Activated naive CD4-positive, alpha-beta T cell treated with anti-CD3 and anti-CD28 coated beads, Interleukin-2, amount 50 U/mL, for 72 hours (primary cell): ENCODE measurements around the gene PCDH9. TPM values are rescaled to one million over a fixed set of nuclear protein-coding genes. Genes with fewer than 3 reads are reported as not detected.
A peak's percentile ranks its signal among the peaks of the same experiment; 100 is the strongest.

Source experiments
- ATAC-seq, 2 donors: fragments of 150-1000 bp; cut with Tn5 transposase; 2 replicates each; pipeline ENCODE4 v1.10.0; 2021; ENCODE audit warnings: mild to moderate bottlenecking in 2 of 2, moderate library complexity in 2 of 2
- DNase-seq, 2 donors: peaks; one replicate each; pipeline ENCODE4 v3.0.0; 2021 to 2022; ENCODE audit warnings: low spot score in 2 of 2
- H3K27ac Mint-ChIP-seq, 2 donors: one replicate each; pipeline ENCODE4 v1.8.0; 2022; ENCODE audit warnings: mild to moderate bottlenecking in 2 of 2, mixed read lengths in 2 of 2
- H3K36me3 Mint-ChIP-seq, 2 donors: one replicate each; pipeline ENCODE4 v1.8.0; 2022; ENCODE audit warnings: mixed read lengths in 2 of 2
- H3K9me3 Mint-ChIP-seq, 2 donors: one replicate each; pipeline ENCODE4 v1.8.0; 2022; ENCODE audit warnings: mixed read lengths in 2 of 2
- total RNA-seq, 2 donors: library from RNA; stranded (reverse); gene quantifications; one replicate each; pipeline ENCODE4 v1.2.3, GENCODE V29; 2022

Gene PCDH9
- total RNA-seq, 2 donors from 2014 or later: 0.16 to 0.48 TPM

DNA sequence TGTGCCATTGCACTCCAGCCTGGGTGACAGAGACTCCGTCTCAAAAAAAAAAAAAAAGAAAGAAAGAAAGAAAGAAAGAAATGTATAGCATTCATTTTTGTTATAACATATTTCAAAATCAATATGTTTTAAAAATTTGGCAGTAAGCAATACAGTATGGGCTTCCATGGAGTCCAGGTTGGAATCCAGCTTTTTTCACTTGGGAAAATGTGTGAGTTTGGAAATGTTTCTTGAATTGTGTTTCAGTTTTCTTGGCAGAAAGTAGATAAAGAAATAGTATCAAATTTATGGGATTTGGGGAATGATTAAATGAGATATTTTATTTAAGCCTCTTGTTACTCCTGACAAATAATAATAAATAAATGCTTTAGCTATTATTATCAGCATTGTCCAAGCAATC is 225.6 kb downstream of the PCDH9 start:
- no peaks in the 10 kb centered on the region for H3K9me3 Mint-ChIP-seq
- no peak for ATAC-seq
- no peaks in the 10 kb centered on the region for H3K36me3 Mint-ChIP-seq
- no peak overlapping the region for H3K27ac Mint-ChIP-seq
- DNase-seq: no peak

DNA sequence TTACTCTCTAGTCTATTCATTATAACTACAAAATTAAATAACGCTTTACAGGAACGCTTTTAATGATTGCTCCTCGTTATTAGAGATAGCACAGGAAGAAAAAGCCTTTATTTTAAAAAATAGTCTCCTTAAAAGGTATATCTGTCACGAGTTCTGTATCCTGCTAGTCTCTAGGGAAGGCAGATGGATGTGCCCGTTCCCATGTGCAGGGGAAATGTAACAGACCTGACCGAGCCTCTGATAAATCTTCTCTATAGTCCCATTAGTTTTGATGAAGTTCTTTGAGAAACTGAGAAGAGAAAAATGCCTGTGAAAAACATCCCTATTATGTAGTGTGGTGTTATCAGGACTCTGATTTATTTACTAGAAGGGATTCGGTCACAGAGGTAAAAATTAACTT is 226.4 kb downstream of the PCDH9 start:
- no peak overlapping the region for H3K27ac Mint-ChIP-seq
- no peak for ATAC-seq
- H3K36me3 Mint-ChIP-seq: peaks cover 0 to 2% of the 10 kb centered on the region in 2 donors
- DNase-seq: no peak
- H3K9me3 Mint-ChIP-seq: peaks cover under 1 to 4% of the 10 kb centered on the region in 2 donors

DNA sequence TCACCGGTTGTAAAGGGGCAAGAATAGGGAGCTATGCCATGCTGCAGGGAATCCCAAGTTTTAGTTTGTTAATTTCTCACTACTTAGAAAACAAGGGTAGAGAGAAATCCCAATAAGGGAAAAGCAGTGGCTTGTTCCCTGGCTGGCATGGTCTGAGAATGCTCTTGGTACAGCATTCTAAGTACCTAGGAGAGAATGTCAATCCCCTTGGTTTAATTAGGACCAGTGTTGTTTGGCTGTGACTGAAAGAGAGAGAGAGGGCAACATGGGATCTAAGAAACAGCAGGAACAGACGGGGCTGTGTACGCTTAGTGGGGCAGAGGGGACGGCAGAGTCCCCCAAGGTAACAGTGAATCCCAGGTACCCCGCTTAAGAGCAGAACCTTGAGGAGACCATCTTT is 228.8 kb downstream of the PCDH9 start:
- DNase-seq (no peak), ATAC-seq (no peak)
- H3K9me3 Mint-ChIP-seq: peaks cover 7 to 9% of the 10 kb centered on the region in 2 donors
- H3K36me3 Mint-ChIP-seq: peaks cover 0 to 6% of the 10 kb centered on the region in 2 donors
- H3K27ac Mint-ChIP-seq: no peak overlapping the region

DNA sequence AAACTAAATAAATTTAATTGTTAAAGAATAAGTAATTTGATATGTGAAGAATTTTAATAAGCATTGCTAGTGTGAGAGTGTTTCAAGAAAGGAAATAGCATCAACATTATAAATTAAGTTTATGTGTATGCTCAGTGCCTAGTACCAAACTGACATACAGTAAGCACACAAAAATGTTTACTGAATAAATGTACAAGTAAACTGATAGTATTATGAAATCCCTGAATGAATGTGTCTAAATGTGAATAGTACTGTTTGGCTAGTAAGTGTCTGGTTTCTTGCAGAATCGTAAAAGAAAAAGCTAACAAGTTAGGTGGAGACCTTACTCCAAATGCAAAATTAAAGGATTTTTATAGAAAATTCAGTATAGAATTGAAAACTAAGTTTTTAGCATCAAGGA is 233.6 kb downstream of the PCDH9 start:
- Mint-ChIP-seq H3K27ac (no peak overlapping the region), H3K9me3 (peaks cover 7 to 9% of the 10 kb centered on the region in 2 donors), H3K36me3 (peaks cover 0 to 6% of the 10 kb centered on the region in 2 donors)
- ATAC-seq: no peak
- no peak for DNase-seq

DNA sequence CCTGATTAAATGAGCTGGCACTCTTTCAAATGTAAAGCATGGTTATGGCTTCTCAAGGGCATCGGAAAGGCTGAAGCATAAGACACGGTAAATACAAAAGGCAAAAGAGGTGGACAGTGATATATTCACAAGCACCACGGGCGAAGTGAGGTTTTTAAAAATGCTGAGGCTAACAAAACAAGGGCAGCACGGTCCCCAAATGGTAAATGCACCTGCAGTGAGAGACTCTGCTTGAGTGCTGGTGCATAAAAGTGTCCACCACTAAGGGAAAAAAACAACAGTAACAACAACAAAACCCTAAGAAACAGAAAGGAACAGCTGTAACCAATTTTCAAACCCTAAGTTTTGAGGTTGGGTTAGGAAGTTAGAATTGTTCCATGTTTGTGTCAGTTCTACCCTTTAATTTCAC is 234.9 kb downstream of the PCDH9 start:
- H3K36me3 Mint-ChIP-seq: peaks cover 0 to 6% of the 10 kb centered on the region in 2 donors
- H3K27ac Mint-ChIP-seq: no peak overlapping the region
- ATAC-seq (no peak), DNase-seq (no peak)
- H3K9me3 Mint-ChIP-seq: peaks cover 7 to 9% of the 10 kb centered on the region in 2 donors

DNA sequence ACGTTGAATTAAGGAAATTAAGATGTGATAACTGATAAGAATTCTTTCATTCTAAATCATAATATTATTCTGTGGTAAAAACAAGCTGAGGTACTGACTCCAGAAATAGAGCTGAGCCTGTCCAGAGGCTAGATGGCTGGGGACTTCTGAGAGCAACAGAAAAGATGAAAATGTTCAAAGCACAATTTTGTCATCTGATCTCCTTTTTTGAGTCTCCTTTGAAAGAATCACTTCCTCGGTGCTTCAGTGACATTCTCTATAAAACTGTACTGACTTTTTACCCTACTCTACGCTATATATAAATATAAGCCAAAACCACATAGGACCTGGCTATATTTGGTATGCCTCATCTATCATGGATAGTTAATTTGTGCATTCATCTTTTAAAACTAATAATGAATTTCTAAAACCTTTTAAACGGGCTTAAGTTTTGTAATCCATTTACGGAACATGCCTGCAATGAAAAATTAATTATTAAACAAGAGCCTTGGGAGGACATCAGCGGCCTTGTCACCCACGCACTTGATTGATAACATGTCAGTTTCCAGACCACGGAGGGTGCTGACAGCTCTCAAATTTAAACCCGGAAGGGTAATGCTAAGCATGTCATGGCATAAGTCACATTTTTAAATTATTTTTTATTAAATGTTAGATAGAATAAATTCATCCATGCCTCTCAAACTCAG is 235.5 kb downstream of the PCDH9 start:
- ATAC-seq: no peak
- no peak for DNase-seq
- Mint-ChIP-seq H3K36me3 (peaks cover 0 to 6% of the 10 kb centered on the region in 2 donors), H3K9me3 (peaks cover 7 to 9% of the 10 kb centered on the region in 2 donors), H3K27ac (no peak overlapping the region)

DNA sequence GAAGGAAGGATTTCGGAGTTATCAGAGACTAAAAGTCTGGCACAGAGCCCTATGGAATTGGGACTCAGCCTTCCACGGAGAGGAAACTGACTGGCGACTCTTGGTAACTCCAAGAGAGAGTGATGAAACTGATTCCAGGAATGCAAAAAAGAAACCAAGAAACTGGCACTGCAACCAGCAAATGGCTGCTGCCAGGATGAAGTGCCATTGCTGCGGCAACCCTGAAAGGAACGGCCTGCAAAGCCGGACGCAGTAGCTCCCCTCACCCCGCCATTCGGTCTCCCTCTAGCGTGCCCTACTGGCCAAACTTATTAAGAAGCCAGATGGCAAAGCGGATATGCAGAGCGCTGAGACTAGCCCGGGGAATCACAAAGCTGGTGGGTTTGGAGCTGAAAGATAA is 236.0 kb downstream of the PCDH9 start:
- peak; percentile 41 to 59 for ATAC-seq
- DNase-seq: peak in 1 of 2 donors; percentile 11
- peaks cover 7 to 9% of the 10 kb centered on the region in 2 donors for H3K9me3 Mint-ChIP-seq
- no peak overlapping the region for H3K27ac Mint-ChIP-seq
- peaks cover 0 to 6% of the 10 kb centered on the region in 2 donors for H3K36me3 Mint-ChIP-seq

DNA sequence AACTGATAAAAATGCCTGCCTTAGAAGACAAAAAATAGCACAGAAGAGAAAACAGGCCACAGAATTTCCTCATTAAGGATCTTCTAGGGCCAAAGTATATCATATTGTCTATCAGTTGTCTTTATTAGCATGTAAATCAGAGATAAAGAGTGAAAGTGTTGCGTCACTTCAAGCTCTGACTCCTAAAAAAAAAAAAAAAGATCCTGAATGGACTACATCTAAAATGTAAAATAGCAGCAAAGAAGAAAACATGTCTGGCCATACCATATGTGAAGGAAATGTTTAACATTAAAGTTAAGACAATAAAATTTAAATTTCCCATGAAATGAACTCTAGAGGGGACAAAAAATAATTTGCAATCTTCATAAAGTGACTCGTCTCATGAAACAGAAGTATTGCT is 237.4 kb downstream of the PCDH9 start:
- Mint-ChIP-seq H3K9me3 (no peaks in the 10 kb centered on the region), H3K36me3 (no peaks in the 10 kb centered on the region), H3K27ac (no peak overlapping the region)
- no peak for DNase-seq
- ATAC-seq: no peak

DNA sequence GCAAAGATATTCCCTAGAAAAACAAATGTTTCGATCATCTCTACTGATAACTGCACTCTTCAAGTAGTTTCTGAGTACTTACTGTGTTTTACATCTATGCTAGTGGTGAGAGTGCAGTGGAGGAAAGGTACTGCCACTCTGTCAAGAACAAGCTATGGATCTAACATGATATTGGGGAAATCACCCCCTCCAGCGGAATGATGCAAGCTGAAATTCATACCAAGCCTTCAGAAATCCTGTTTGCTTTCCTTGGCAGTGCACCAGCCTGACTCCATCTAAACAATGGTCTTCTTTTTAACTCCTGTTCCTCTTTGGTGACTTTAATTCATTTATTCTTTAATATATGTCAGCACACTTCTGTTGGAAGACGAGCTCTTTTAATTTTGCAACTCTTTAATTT is 238.0 kb downstream of the PCDH9 start:
- no peaks in the 10 kb centered on the region for H3K9me3 Mint-ChIP-seq
- no peak for DNase-seq
- H3K27ac Mint-ChIP-seq: no peak overlapping the region
- ATAC-seq: no peak
- no peaks in the 10 kb centered on the region for H3K36me3 Mint-ChIP-seq

DNA sequence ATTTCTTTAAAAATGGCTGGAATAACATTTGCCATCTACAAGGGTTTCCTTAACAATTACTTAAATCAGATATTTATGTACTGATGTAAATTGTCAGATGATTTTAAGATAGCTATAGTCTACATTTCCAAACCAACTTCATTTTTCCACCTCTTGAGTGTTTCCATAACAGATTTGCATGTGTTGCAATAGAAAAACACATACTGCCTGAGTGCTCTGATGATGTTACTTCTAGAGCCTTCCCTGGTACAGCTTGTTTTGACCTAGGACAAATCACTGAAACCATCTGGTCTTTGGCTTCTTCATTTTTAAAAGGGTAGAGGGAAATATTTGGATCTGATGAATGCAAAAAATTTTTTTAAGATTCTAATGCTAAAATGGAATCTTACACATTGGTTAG is 245.9 kb downstream of the PCDH9 start:
- H3K9me3 Mint-ChIP-seq: peaks cover 7 to 12% of the 10 kb centered on the region in 2 donors
- ATAC-seq (no peak), DNase-seq (no peak)
- H3K36me3 Mint-ChIP-seq: no peaks in the 10 kb centered on the region
- no peak overlapping the region for H3K27ac Mint-ChIP-seq

DNA sequence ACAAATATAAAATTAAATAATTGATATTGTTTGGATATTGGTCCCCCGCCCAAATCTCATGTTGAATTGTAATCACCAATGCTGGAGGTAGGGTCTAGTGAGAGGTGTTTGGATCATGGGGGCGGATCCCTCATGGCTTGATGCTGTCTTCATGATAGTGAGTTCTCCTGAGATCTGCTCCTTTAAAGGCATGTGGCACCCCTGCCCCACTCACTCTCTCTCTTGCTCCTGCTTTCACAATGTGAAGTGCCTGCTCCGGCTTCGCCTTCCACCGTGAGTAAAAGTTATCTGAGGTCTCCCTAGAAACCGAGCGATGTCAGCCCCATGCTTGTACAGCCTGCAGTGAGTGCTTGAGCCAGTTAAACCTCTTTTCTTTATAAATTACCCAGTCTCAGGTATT is 248.2 kb downstream of the PCDH9 start:
- ATAC-seq (no peak), DNase-seq (no peak)
- Mint-ChIP-seq H3K27ac (no peak overlapping the region), H3K36me3 (no peaks in the 10 kb centered on the region), H3K9me3 (peaks cover 7 to 12% of the 10 kb centered on the region in 2 donors)

DNA sequence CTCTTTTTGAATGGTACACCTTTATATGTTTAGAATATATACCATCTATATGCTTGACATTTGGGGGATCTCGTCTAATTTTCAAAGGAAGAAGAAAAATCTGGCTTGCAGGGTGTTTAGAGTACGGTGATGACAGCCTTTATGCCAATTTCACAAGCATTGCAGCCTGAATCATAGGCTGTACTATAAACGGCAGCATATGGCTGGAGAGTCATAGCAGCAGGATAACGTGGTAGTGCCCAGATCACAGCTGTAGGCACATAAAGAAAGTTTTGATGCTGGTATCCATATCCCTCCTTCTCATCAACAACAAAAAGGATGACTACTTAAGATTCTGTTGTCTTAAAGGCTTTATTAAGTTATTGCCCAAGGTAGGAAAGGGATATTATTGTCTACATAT is 253.0 kb downstream of the PCDH9 start:
- peaks cover 7 to 14% of the 10 kb centered on the region in 2 donors for H3K9me3 Mint-ChIP-seq
- no peak for DNase-seq
- H3K27ac Mint-ChIP-seq: no peak overlapping the region
- H3K36me3 Mint-ChIP-seq: peaks cover 0 to 4% of the 10 kb centered on the region in 2 donors
- no peak for ATAC-seq

DNA sequence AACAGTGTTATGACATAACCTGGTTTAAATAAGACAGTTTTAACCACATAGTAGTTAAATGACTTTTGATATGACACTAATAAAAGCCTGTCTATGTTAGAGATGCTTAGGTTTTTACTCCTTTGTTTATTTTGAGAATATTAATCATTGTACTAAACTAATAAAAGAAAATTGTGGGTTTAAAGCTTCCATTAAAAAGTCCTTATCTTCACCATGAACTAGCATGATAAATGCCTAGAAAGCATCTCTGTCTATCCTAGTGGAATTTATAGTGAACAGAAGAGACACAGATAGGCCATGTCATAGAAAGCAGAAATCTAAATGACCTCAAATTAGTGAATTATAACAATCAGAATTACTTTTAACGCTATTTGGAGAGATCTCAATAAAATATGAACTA is 255.2 kb downstream of the PCDH9 start:
- H3K9me3 Mint-ChIP-seq: peaks cover 2 to 11% of the 10 kb centered on the region in 2 donors
- DNase-seq: no peak
- ATAC-seq: no peak

DNA sequence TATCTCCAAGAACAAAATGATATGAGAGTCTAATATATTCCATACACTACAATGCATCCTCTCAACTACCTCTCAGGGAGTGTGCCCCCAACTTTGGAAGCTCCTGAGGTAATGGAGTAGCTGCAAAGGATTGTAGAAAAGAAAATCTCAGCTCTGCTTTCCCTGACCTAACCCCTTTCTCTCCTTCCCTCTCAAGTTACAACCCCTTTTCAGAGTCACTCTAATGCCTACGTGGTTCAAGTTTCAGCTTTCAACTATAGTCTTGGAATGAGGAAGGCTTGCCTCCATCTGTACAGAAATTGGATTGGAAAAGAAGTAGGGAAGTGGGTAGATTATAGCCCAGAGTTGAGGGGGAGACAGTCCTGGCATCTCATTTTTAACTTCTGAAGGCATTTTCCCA is 256.0 kb downstream of the PCDH9 start:
- peaks cover 0 to 4% of the 10 kb centered on the region in 2 donors for H3K36me3 Mint-ChIP-seq
- DNase-seq (no peak), ATAC-seq (no peak)
- peaks cover 0 to 6% of the 10 kb centered on the region in 2 donors for H3K9me3 Mint-ChIP-seq
- H3K27ac Mint-ChIP-seq: no peak overlapping the region

More for the DNA sequence above, 255.2 kb downstream of the PCDH9 start:
- H3K36me3 Mint-ChIP-seq: peaks cover 0 to 4% of the 10 kb centered on the region in 2 donors
- H3K27ac Mint-ChIP-seq: no peak overlapping the region

DNA sequence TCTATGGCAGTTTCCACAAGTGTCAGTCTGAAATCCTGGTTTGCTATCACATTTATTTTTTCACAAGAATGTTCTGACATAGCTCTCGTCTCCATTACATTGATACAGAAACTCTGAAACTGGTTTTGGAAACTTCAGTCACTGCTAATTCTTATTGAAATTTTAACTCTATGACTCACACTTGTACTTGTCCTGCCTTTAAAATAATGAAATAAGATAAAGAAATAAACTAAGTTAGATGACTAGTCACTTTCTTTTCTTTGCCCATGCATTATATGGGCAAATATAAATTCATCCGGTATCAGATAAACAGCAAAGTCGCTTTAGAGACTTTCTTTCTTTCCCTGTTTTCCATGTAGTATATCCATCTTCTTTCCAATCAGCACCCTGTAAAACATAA is 257.5 kb downstream of the PCDH9 start:
- H3K36me3 Mint-ChIP-seq: peaks cover 0 to 4% of the 10 kb centered on the region in 2 donors
- ATAC-seq (no peak), DNase-seq (no peak)
- no peak overlapping the region for H3K27ac Mint-ChIP-seq
- peaks cover 0 to 9% of the 10 kb centered on the region in 2 donors for H3K9me3 Mint-ChIP-seq

DNA sequence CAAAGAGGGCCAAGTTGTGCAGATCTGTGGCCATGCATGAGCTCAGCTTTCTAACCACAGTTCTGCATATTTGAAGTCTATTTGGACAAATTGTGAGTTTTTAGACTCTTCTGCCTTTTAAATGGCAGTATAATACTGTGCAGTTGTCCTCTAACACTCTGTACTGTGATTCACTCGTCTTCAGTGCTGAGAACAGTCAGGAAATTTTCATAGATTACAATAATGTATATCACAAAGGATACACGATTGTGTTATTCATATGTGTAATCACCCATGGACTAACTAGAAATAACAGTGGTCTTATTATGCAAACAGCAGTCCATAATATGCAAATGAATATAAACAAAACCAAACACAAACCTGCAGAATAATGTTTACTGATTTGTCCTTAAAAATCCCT is 259.1 kb downstream of the PCDH9 start:
- peaks cover 0 to 4% of the 10 kb centered on the region in 2 donors for H3K36me3 Mint-ChIP-seq

DNA sequence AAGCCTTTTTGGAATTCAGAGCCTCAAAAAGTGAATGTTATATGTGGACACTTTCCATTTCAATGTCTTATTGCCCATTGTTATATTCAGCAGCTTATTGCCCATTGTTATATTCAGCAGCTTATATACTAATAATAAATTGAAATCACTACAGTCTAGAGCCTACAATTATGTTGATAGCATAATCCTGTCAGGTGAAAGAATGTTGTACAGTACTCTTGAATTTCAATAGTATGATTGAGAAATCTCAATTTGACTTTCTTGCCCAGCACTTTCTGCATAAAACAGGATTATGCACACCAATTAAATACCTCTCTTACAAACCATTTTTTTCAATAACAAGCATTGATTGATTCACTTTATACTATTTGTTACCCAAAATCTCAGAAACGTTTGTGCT is 260.8 kb downstream of the PCDH9 start:
- H3K27ac Mint-ChIP-seq: no peak overlapping the region
- H3K36me3 Mint-ChIP-seq: peaks cover 0 to 4% of the 10 kb centered on the region in 2 donors
- peaks cover 0 to 9% of the 10 kb centered on the region in 2 donors for H3K9me3 Mint-ChIP-seq
- DNase-seq (no peak), ATAC-seq (no peak)

More for the DNA sequence above, 259.1 kb downstream of the PCDH9 start:
- no peak for DNase-seq
- ATAC-seq: no peak
- Mint-ChIP-seq H3K9me3 (peaks cover 0 to 9% of the 10 kb centered on the region in 2 donors), H3K27ac (no peak overlapping the region)
